Measurements from ENCODE around the gene C9orf152.

GRCh38 chr9:110214586-110215355 lies 6.8 kb upstream of the C9orf152 start:
- TF ChIP-seq, protein P1, sequence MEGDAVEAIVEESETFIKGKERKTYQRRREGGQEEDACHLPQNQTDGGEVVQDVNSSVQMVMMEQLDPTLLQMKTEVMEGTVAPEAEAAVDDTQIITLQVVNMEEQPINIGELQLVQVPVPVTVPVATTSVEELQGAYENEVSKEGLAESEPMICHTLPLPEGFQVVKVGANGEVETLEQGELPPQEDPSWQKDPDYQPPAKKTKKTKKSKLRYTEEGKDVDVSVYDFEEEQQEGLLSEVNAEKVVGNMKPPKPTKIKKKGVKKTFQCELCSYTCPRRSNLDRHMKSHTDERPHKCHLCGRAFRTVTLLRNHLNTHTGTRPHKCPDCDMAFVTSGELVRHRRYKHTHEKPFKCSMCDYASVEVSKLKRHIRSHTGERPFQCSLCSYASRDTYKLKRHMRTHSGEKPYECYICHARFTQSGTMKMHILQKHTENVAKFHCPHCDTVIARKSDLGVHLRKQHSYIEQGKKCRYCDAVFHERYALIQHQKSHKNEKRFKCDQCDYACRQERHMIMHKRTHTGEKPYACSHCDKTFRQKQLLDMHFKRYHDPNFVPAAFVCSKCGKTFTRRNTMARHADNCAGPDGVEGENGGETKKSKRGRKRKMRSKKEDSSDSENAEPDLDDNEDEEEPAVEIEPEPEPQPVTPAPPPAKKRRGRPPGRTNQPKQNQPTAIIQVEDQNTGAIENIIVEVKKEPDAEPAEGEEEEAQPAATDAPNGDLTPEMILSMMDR (IDR thresholded peaks at IDR 0.05), result no peak
- TF ChIP-seq POLR2AphosphoS5 (IDR thresholded peaks at IDR 0.05), result no peak
